AG09309 (cell line): ENCODE data around the gene SAG.

Experiments
- DNase-seq: peaks from one replicate; pipeline ENCODE4 v3.0.0-alpha.2; 2010; ENCODE audit warnings: low read depth
- H3K4me3 ChIP-seq: 2 replicates; pipeline ENCODE4 v1.5.1; 2011; ENCODE audit warnings: mild to moderate bottlenecking, low read depth, low read length, moderate library complexity; ENCODE audit not compliant: control insufficient read depth
- TF ChIP-seq, protein P1 (sequence below): IDR thresholded peaks from 2 replicates; pipeline ENCODE4 v1.5.1; 2011; ENCODE audit warnings: mild to moderate bottlenecking, low read depth, low read length, inconsistent platforms; ENCODE audit not compliant: insufficient read depth, control insufficient read depth; ENCODE audit errors: missing control alignments

The SAG gene

DNA sequence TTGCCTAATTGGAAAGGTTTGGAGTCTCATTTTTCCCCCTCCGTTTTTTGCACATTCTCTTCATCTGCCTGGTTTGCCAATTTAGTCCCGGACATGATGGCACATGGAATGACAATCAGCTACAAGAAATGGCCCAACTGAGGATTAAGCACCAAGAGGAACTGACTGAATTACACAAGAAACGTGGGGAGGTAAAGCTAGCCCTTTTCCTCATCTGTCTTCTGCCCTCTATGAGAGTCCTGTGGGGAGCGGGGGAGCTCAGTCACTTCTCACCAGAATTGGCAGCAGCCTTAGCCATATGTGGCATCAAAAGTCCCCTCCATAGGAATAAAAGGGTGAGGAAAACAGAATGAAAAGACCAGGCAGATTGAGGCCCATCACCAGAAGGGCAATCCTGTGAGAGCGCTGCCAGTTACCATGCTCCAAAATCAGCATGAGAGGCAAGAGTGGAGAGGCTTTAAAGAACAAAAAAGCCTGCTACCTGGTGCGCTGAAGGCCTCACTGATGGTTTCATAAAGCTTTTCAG lies 44.5 kb upstream of the SAG start:
- TF ChIP-seq, protein P1, sequence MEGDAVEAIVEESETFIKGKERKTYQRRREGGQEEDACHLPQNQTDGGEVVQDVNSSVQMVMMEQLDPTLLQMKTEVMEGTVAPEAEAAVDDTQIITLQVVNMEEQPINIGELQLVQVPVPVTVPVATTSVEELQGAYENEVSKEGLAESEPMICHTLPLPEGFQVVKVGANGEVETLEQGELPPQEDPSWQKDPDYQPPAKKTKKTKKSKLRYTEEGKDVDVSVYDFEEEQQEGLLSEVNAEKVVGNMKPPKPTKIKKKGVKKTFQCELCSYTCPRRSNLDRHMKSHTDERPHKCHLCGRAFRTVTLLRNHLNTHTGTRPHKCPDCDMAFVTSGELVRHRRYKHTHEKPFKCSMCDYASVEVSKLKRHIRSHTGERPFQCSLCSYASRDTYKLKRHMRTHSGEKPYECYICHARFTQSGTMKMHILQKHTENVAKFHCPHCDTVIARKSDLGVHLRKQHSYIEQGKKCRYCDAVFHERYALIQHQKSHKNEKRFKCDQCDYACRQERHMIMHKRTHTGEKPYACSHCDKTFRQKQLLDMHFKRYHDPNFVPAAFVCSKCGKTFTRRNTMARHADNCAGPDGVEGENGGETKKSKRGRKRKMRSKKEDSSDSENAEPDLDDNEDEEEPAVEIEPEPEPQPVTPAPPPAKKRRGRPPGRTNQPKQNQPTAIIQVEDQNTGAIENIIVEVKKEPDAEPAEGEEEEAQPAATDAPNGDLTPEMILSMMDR = no peak
- H3K4me3 ChIP-seq = no peak overlapping the region
- DNase-seq = no peak

DNA sequence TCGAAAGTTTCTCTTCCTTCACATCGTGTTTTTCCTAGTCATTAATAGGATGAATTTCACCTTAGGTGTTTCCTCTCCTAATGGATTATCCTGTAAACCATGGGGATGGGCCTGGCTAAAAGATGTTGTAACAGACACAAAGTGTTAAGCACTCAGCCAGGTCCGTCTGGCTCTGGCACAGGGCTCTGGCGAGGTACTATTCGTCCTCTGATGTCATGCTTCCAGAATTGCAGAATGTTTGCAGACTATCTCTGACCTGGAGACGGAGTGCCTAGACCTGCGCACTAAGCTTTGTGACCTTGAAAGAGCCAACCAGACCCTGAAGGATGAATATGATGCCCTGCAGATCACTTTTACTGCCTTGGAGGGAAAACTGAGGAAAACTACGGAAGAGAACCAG lies 42.9 kb upstream of the SAG start:
- DNase-seq = no peak
- TF ChIP-seq, protein P1 = no peak
- H3K4me3 ChIP-seq = no peak overlapping the region

- DNase-seq = no peak
- no peak overlapping the region for H3K4me3 ChIP-seq
- TF ChIP-seq, protein P1 = no peak
Observed at GRCh38 chr2:233265899-233266431, 41.7 kb upstream of the SAG start.

DNA sequence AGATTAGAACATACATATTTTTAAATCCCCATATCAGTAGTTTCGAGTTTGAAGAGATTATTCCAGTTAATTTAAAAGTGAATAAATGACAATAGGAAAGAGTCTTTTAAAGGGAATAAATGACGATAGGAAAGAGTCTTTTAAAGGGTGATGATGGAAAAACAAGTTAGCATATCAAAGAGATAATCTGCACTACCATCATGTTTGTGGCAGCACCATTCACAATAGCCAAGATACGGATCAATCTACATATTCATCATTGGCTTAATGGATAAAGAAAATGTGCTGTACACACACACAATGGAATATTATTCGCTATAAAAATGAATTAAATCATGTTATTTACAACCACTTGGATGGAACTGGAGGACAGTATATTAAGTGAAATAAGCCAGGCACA lies 41.1 kb upstream of the SAG start:
- no peak for DNase-seq
- no peak overlapping the region for H3K4me3 ChIP-seq
- TF ChIP-seq, protein P1 = no peak

DNA sequence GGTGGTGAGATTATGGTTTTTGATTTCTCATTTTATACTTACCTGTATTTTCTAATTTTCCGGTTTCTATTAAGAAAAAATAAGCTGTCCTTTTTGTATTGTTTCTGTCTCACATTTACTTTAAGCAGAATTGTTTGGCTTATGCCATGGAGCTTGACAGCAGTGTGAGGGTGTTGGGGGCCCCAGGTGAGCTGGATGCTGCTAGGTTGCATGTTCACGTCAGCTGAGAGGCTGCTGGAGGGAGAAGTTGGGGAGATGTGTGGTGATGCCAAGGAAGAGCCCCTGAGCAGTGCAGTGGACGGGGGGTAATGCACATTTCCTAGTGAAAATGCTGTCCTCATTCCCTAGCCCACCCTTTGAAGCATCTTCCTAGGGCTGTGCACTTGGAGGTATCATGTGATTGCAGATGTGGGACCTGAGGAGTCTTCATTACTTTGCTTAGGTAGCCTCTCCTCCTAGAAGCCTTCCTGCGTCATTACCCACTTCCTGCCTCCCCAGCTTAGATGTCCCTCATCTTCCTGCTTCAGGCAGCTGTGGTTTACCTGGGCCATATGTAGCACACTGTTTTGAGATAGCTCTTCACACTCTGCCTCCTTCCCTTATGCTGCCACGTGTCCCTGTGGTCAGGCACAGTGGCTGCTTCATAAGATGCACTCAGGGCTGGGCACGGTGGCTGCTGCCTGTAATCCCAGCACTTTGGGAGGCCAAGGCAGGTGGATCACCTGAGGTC lies 39.9 kb upstream of the SAG start:
- DNase-seq = no peak
- H3K4me3 ChIP-seq = no peak overlapping the region
- TF ChIP-seq, protein P1 = no peak

- no peak overlapping the region for H3K4me3 ChIP-seq
- TF ChIP-seq, protein P1 = no peak
- no peak for DNase-seq
Observed at GRCh38 chr2:233270366-233270765, 37.2 kb upstream of the SAG start.

GRCh38 chr2:233270951-233271350 lies 36.7 kb upstream of the SAG start:
- no peak overlapping the region for H3K4me3 ChIP-seq
- no peak for DNase-seq
- TF ChIP-seq, protein P1 = no peak
